Panc1 (cell line): Measurements from ENCODE around the gene DPAGT1. TPM values are rescaled to one million over a fixed set of nuclear protein-coding genes. Genes with fewer than 3 reads are reported as not detected.
"Not testable (repeated sequence)": the region's sequence is repeated elsewhere in the genome, so short reads cannot be mapped to it uniquely, and the experiment has no call there.

Experiments
- ATAC-seq: fragments of 200-7000 bp; cut with Tn5 transposase; 2 replicates; pipeline ENCODE4 v1.9.1; 2020; ENCODE audit warnings: mild to moderate bottlenecking, moderate library complexity
- BruUV-seq: library from RNA; stranded (reverse); fragments of 400-500 nt; replicated peaks from 2 replicates; lab custom pipeline; 2021; lab: Mats Ljungman, UMichigan
- CTCF ChIA-PET: fragments of 300-600 bp; sonication (Branson Sonifier 250); formaldehyde crosslinking; loops from one replicate; lab custom pipeline; 2022; ENCODE audit warnings: antibody characterized with exemption; lab: Charles Lee
- POLR2A ChIA-PET: fragments of 300-600 bp; sonication (Branson Sonifier 250); formaldehyde crosslinking; loops from one replicate; lab custom pipeline; 2022; ENCODE audit warnings: antibody characterized with exemption; lab: Charles Lee
- DNase-seq: peaks from one replicate; pipeline ENCODE4 v3.0.0-alpha.2; 2010; ENCODE audit warnings: low read depth, low spot score
- H3K27ac ChIP-seq: 2 replicates; pipeline ENCODE4 v1.5.1; 2011; ENCODE audit warnings: mild to moderate bottlenecking, low read length, inconsistent platforms
- H3K27me3 ChIP-seq: fragments of 200-500 bp; sonication (Bioruptor generic); 2 replicates; pipeline ENCODE4 v1.6.0; 2014; ENCODE audit warnings: low read length, inconsistent platforms; ENCODE audit not compliant: control insufficient read depth, insufficient read depth
- H3K36me3 ChIP-seq: fragments of 200-500 bp; sonication (Bioruptor generic); 2 replicates; pipeline ENCODE4 v1.5.1; 2014; ENCODE audit warnings: inconsistent platforms, mild to moderate bottlenecking, low read length, moderate library complexity; ENCODE audit not compliant: control insufficient read depth, insufficient read depth
- H3K4me1 ChIP-seq: 2 replicates; pipeline ENCODE4 v1.5.1; 2011; ENCODE audit warnings: inconsistent platforms, mild to moderate bottlenecking, low read length, moderate library complexity; ENCODE audit not compliant: control insufficient read depth, insufficient read depth
- H3K4me3 ChIP-seq, 2 experiments: 2 replicates each; pipeline ENCODE4 v1.5.1; 2011 to 2012; ENCODE audit warnings: low read depth in 2 of 2, low read length in 2 of 2, mild to moderate bottlenecking in 2 of 2, inconsistent platforms in 1 of 2, moderate library complexity in 1 of 2
- H3K9me3 ChIP-seq: fragments of 200-500 bp; sonication (Bioruptor generic); 2 replicates; pipeline ENCODE4 v1.5.1; 2014; ENCODE audit warnings: low read depth, mild to moderate bottlenecking, inconsistent platforms, low read length, moderate library complexity; ENCODE audit not compliant: control insufficient read depth, insufficient read depth
- POLR2AphosphoS5 ChIP-seq: IDR thresholded peaks from 2 replicates; pipeline ENCODE4 v1.6.1; 2012; ENCODE audit warnings: mild to moderate bottlenecking, low read depth, low read length, moderate library complexity
- TCF7L2 ChIP-seq: IDR thresholded peaks from 2 replicates; pipeline ENCODE4 v1.6.1; 2011; ENCODE audit warnings: mild to moderate bottlenecking, low read depth, low read length, inconsistent platforms
- in situ Hi-C: cut with HindIII; loops from 2 replicates; pipeline ENCODE4 v1.10.0; 2016; ENCODE audit warnings: low sequenced_read_pairs, low pct_unique_long_range_greater_than_20kb
- intact Hi-C: fragments of 100-400 bp; cut with micrococcal nuclease; formaldehyde crosslinking; loops from one replicate; pipeline ENCODE4 v1.10.0; 2022; ENCODE audit not compliant: unreplicated experiment
- total RNA-seq: library from RNA; stranded (reverse); gene quantifications from one replicate; pipeline ENCODE4 v1.2.1, GENCODE V29; 2021; ENCODE audit not compliant: unreplicated experiment
- TF ChIP-seq, protein P1 (sequence below): fragments of 450-650 bp; IDR thresholded peaks from 2 replicates; pipeline ENCODE4 v1.5.1; 2017; ENCODE audit warnings: mild to moderate bottlenecking

The DPAGT1 gene
- total RNA-seq, 1 experiment from 2014 or later = 72.1 TPM

DNA sequence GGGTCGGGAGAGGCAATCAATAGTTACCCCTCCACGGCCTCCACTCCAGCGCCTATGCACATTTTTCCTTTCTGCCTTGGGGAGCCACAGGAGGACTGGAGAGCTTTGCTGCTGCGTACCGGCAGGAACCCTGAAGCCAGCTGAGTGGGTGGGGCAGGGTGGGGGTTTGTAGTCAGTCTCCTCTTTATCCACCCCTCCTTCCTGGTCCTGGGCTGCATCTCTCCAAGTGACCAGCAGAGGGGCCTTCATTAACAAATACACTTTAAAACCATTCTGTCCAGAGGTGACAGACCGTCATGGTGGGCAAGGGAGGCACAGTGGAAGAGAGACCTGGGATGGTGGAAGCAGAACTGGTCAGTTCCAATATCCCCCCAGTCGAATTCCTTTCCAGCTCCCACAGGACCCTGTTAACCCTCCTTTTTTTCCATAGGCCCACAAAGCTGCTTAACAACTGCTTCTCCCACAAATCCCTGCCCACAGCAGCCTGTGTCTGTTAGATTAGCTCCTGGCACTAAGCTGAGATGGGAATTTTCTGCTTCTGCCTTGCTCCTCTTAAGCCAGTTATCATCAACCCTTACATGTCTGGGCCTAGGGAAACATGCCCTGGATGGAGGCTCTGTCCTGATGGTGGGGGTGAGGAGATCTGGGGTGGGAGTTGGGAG lies 43.3 kb upstream of the DPAGT1 start:
- no peak for TF ChIP-seq TCF7L2
- TF ChIP-seq, protein P1, sequence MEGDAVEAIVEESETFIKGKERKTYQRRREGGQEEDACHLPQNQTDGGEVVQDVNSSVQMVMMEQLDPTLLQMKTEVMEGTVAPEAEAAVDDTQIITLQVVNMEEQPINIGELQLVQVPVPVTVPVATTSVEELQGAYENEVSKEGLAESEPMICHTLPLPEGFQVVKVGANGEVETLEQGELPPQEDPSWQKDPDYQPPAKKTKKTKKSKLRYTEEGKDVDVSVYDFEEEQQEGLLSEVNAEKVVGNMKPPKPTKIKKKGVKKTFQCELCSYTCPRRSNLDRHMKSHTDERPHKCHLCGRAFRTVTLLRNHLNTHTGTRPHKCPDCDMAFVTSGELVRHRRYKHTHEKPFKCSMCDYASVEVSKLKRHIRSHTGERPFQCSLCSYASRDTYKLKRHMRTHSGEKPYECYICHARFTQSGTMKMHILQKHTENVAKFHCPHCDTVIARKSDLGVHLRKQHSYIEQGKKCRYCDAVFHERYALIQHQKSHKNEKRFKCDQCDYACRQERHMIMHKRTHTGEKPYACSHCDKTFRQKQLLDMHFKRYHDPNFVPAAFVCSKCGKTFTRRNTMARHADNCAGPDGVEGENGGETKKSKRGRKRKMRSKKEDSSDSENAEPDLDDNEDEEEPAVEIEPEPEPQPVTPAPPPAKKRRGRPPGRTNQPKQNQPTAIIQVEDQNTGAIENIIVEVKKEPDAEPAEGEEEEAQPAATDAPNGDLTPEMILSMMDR = peak; percentile 88
- Histone ChIP-seq H3K27me3 (no peaks in the 10 kb centered on the region), H3K4me3 (peak overlapping the region in 1 of 2 experiments; percentile 15; a peak in 1 of 4 replicates), H3K9me3 (no peaks in the 10 kb centered on the region), H3K4me1 (peaks cover 5% of the 10 kb centered on the region; the same call in 1 of the 2 replicates), H3K36me3 (no peaks in the 10 kb centered on the region), H3K27ac (no peak overlapping the region)
- ChIA-PET CTCF (interaction anchor here (0.6 to 1.3 kb wide), 5 partner anchors 20 to 179 kb away, joined by 3 to 7 read pairs (median 3); partner anchors contain the start of gene HINFP), POLR2A (interaction anchor here (0.6 kb wide), 1 partner anchor 28 kb away, joined by 4 read pairs; no protein-coding TSS in a partner anchor)
- peak; percentile 91 for ATAC-seq
- no TSS peak for BruUV-seq
- intact Hi-C loops (loop anchor here (1.0 to 5.0 kb wide), 2 partner anchors 51 to 177 kb away; no protein-coding TSS in a partner anchor), in situ Hi-C loops (no loop called here)
- peak; percentile 52 for DNase-seq

DNA sequence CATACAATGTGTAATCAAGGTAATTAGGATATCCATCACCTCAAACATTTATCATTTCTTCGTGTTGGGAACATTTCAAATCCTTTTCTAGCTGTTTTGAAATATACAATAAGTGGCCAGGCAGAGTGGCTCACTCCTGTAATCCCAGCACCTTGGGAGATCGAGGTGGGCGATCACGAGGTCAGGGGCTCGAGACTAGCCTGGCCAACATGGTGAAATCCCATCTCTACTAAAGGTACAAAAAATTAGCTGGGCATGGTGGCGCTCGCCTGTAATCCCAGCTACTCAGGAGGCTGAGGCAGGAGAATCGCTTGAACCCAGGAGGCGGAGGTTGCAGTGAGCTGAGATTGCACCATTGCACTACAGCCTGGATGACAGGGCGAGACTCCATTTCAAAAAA lies 37.6 kb upstream of the DPAGT1 start:
- H3K9me3 ChIP-seq, H3K4me3 ChIP-seq, ATAC-seq, H3K27ac ChIP-seq, H3K4me1 ChIP-seq, in situ Hi-C loops, H3K27me3 ChIP-seq, DNase-seq, intact Hi-C loops, H3K36me3 ChIP-seq, BruUV-seq: not testable (repeated sequence)
- ChIA-PET POLR2A (interaction anchor here (0.7 kb wide), 2 partner anchors 248 to 1328 kb away, joined by 4 read pairs; no protein-coding TSS in a partner anchor), CTCF (interaction anchor here (0.5 kb wide), 1 partner anchor 106 kb away, joined by 5 read pairs; no protein-coding TSS in a partner anchor)

DNA sequence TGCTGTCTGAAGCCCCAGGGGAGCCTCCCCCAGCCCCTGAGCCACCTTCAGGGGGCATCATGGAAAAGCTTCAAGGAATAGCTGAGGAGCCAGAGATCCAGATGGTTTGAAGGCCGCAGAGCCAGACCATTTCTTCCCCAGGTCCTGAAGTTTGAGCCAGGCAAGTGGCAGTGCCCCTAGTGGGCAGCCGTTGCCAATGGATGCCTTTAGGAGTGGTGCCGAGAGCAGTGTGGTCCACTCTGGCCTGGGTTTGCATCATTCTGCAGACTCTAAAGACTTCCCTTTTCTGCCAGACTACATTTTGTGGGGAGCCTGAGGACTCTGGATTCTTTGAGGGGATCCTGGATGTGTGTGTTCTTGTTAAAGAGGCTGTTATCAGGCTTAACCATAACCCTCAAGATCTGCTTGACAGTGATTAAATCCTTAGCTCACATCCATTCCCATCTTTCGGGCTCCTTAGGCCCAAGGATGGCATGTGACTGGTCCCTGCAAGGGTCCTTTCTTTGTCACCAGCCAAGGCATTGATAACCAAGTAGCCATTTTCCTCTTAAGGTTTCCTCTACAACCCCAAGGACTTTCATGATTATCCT lies 32.8 kb upstream of the DPAGT1 start:
- Histone ChIP-seq H3K4me1 (no peaks in the 10 kb centered on the region), H3K27ac (no peak overlapping the region), H3K27me3 (no peaks in the 10 kb centered on the region), H3K4me3 (no peak overlapping the region), H3K9me3 (no peaks in the 10 kb centered on the region), H3K36me3 (peaks cover 10% of the 10 kb centered on the region)
- in situ Hi-C loops = no loop called here
- TF ChIP-seq, protein P1 = peak; percentile 86
- no peak for TF ChIP-seq POLR2AphosphoS5
- ATAC-seq (peak; percentile 74), DNase-seq (no peak)
- ChIA-PET CTCF (interaction anchor here (1.0 kb wide), 2 partner anchors 9 to 25 kb away, joined by 3 to 7 read pairs; no protein-coding TSS in a partner anchor), POLR2A (no interaction called here)
- intact Hi-C loops = no loop called here
- no TSS peak for BruUV-seq
